ENCODE measurements around the gene NNAT. TPM values are rescaled to one million over a fixed set of nuclear protein-coding genes. Genes with fewer than 3 reads are reported as not detected.
A peak's percentile ranks its signal among the peaks of the same experiment; 100 is the strongest.
"Not testable (repeated sequence)": the region's sequence is repeated elsewhere in the genome, so short reads cannot be mapped to it uniquely, and the experiment has no call there.

The NNAT gene, protein sequence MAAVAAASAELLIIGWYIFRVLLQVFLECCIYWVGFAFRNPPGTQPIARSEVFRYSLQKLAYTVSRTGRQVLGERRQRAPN
- under 1 TPM in 1 of 2 experiments, not detected in 1; 0.48 TPM for total RNA-seq

DNA sequence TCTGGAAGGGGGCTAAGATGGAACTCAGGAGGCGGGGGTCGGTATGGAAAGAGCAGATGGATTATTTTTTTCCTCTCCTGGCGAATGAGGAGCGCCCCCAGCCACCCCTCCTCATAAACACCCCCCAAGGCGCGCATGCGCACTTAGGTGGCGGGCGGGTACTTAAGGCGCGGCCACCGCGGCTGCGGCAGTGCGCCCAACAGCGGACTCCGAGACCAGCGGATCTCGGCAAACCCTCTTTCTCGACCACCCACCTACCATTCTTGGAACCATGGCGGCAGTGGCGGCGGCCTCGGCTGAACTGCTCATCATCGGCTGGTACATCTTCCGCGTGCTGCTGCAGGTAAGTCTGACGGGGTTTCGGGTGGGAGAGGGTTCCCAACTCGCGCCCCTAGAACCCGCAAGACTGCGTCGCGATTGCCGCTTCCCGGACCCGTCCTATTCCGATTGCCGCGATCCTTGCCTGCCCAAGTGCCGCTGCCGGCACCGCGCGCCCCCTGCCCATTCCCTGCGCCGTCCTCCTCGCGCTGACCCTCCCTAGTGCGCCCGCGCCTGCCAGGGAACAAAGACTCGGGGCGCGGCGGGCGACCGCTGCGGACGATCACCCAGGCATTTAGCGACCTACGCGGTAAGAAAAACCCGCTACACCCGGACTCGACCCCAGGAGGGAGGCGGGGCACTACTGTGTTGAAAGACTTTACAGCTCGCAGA is at the start of gene NNAT:
TSS of gene NNAT (plus strand) at position 190 of the 711 bp plus-strand sequence. CDS start at position 272, 82 bp downstream.
- Mint-ChIP-seq H3K36me3 (peaks cover 12% of the 10 kb centered on the region), H3K4me3 (peak within 1 kb of the TSS; percentile 42), H3K27ac (no peak within 1 kb of the TSS), H3K9me3 (no peaks in the 10 kb centered on the region), H3K27me3 (no peaks in the 10 kb centered on the region), H3K4me1 (ENCODE audit: low read depth) (peaks cover 35% of the 10 kb centered on the region)
- DNase-seq = no peak
- ChIA-PET CTCF (interaction anchor here (1.1 kb wide), 1 partner anchor 59 kb away, joined by 3 read pairs; no protein-coding TSS in a partner anchor), POLR2A (no interaction called here)
- intact Hi-C loops (cut with micrococcal nuclease) = no loop called here

DNA sequence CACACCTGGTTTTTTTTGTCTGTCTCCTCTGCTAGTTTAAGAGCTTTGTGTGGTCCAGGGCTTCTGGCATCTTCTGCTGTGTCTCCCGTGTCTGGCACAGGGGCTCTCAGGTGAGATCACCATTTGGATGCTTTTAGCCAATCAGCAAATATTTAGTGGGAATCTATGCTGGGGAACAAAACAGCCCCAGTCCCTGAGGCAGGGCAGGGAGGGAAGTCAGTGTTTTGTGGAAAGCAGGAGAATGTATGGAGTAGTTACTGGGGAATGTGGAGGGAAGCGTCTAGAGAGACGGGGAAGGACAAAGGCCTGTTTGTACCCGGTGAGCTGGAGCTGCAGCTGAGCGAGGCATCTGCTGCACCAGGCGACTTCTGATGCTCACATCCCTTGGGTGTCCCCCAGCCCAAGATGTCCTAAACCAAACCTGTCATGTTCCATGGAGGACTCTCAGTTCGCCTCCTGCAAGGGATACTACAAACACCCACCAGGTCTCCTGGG is 49.3 kb upstream of the NNAT start:
- Mint-ChIP-seq H3K9me3 (no peaks in the 10 kb centered on the region), H3K27ac (no peak overlapping the region), H3K4me1 (ENCODE audit: low read depth) (no peaks in the 10 kb centered on the region), H3K27me3 (peaks cover 4% of the 10 kb centered on the region), H3K36me3 (no peaks in the 10 kb centered on the region), H3K4me3 (no peak overlapping the region)
- CTCF ChIA-PET = no interaction called here
- POLR2A ChIA-PET = no interaction called here
- intact Hi-C loops (cut with micrococcal nuclease) = no loop called here
- no peak for DNase-seq

DNA sequence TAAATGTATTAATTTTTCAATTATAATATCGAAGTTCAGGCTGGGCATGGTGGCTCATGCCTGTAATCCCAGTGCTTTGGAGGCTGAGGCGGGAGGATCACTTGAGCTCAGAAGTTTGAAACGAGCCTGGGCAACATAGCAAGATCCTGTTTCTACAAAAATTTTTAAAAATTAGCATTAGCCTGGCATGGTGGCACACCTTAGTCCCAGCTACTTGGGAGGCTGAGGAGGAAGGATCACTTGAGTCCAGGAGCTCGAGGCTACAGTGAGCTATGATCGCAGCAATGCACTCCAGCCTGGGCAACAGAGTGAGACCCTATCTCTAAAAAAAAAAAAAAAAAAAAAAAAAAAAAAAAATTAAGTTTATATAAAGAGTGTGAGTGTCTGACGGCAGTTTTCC is 48.6 kb upstream of the NNAT start:
- H3K9me3 Mint-ChIP-seq; H3K4me1 Mint-ChIP-seq (ENCODE audit: low read depth); H3K36me3 Mint-ChIP-seq; CTCF ChIA-PET; H3K4me3 Mint-ChIP-seq; DNase-seq; intact Hi-C loops (cut with micrococcal nuclease); H3K27me3 Mint-ChIP-seq; POLR2A ChIA-PET; H3K27ac Mint-ChIP-seq: not testable (repeated sequence)

DNA sequence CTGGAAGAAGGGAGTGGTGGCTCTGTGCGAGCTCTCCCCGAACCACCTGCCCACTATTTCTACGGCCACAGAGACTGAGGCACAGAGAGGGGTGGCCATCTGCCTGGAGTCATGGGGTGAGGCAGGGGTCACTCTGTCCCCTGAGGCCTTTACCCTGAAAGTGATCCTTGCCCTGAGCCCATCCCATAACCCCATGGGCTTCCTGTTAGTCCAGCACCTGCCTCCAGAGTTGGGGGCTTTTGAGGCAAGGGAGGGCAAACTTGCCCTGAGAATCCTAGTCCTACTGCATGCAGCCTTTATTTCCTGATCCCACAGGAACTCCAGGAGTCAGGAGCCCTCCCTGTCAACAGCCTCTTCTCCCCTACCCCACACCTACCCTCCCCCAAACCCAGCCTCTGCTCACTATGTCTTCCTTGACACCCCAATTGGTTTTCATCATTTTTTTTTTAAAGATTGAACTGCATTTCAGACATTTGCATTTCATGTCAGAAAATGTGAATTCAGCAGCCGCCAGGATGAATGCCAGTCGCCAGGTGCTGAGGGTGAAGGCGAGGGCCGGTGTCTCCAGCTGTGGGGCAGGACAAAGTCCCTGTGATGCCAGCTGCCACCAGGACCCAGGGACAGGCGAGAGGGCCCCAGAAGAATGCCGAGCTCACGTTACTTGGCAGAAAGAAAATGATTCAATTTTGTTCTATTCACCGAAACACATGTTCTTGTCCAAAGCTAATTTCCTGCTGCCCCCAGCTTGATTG is 47.6 kb upstream of the NNAT start:
- DNase-seq = no peak
- ChIA-PET POLR2A (no interaction called here), CTCF (no interaction called here)
- no peak overlapping the region for H3K4me3 Mint-ChIP-seq
- no peak overlapping the region for H3K27ac Mint-ChIP-seq
- H3K9me3 Mint-ChIP-seq = no peaks in the 10 kb centered on the region
- H3K4me1 Mint-ChIP-seq (ENCODE audit: low read depth) = no peaks in the 10 kb centered on the region
- intact Hi-C loops (cut with micrococcal nuclease) = no loop called here
- peaks cover 5% of the 10 kb centered on the region for H3K27me3 Mint-ChIP-seq
- no peaks in the 10 kb centered on the region for H3K36me3 Mint-ChIP-seq

DNA sequence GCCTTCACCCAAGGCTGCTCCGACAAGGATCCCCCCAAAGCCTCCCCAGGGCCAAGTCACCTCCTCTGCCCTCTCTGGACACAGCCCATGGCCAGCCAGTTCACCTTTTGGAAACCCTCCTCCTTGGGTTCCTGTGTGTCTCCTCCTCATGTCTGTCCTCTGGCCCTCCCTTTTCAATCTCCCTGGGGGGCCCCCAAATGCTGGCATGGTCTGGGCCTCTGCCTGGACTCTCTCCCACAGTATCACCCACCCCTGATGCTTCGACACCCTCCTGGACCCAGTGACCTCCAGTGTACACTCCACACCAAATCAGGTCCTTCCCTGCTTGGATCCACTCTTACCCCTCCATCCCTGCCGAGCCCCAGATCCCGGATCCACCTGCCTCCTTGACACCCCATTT is 46.7 kb upstream of the NNAT start:
- ChIA-PET CTCF (no interaction called here), POLR2A (no interaction called here)
- H3K27me3 Mint-ChIP-seq = peaks cover 3% of the 10 kb centered on the region
- H3K4me3 Mint-ChIP-seq = no peak overlapping the region
- no peaks in the 10 kb centered on the region for H3K4me1 Mint-ChIP-seq (ENCODE audit: low read depth)
- H3K9me3 Mint-ChIP-seq = no peaks in the 10 kb centered on the region
- no peaks in the 10 kb centered on the region for H3K36me3 Mint-ChIP-seq
- no peak for DNase-seq
- no peak overlapping the region for H3K27ac Mint-ChIP-seq
- intact Hi-C loops (cut with micrococcal nuclease) = no loop called here

DNA sequence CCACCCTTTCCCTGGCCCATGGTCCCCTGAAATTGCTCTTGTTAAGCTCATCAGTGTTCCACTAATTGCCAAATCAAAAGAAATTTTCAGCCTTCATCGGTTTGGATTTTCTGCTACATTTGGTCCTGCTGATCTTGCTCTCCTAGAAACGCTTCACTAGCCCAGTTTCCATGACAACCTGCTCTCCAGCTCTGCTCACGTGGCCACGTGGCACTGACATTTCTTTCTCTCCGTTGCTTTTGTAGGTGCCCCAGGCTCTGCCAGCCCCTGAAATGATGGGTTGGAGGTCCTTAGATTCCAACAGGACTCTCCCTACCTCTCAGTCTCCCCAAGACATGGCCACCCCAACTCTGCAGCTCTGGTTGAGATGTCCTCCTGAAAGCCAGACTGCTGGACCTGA is 45.8 kb upstream of the NNAT start:
- no peaks in the 10 kb centered on the region for H3K36me3 Mint-ChIP-seq
- intact Hi-C loops (cut with micrococcal nuclease) = no loop called here
- CTCF ChIA-PET = no interaction called here
- DNase-seq = no peak
- no peak overlapping the region for H3K4me3 Mint-ChIP-seq
- H3K27ac Mint-ChIP-seq = no peak overlapping the region
- no peaks in the 10 kb centered on the region for H3K4me1 Mint-ChIP-seq (ENCODE audit: low read depth)
- POLR2A ChIA-PET = no interaction called here
- H3K9me3 Mint-ChIP-seq = no peaks in the 10 kb centered on the region
- peaks cover 3% of the 10 kb centered on the region for H3K27me3 Mint-ChIP-seq

DNA sequence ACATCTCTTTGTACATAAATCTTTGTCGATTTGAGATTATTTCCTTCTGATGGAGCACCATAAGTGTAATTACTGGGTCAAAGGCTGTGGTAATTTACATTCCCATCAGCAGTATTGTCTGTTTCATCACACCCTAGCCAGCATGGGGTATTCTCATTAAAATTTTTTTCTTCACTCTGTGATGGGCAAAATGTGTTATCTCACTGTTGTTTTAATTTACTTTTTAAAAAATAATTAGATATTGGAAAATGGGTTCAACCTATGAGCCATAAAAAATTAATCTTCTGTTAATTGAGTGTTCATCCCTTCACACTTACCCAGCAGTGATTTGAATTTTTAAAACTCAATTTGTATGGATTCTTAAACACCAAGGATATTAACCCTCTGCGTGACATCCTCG is 44.0 kb upstream of the NNAT start:
- peaks cover 8% of the 10 kb centered on the region for H3K27me3 Mint-ChIP-seq
- intact Hi-C loops (cut with micrococcal nuclease) = no loop called here
- POLR2A ChIA-PET = no interaction called here
- no peak overlapping the region for H3K4me3 Mint-ChIP-seq
- no peaks in the 10 kb centered on the region for H3K36me3 Mint-ChIP-seq
- H3K4me1 Mint-ChIP-seq (ENCODE audit: low read depth) = no peaks in the 10 kb centered on the region
- H3K27ac Mint-ChIP-seq = no peak overlapping the region
- H3K9me3 Mint-ChIP-seq = no peaks in the 10 kb centered on the region
- CTCF ChIA-PET = no interaction called here
- DNase-seq = no peak

DNA sequence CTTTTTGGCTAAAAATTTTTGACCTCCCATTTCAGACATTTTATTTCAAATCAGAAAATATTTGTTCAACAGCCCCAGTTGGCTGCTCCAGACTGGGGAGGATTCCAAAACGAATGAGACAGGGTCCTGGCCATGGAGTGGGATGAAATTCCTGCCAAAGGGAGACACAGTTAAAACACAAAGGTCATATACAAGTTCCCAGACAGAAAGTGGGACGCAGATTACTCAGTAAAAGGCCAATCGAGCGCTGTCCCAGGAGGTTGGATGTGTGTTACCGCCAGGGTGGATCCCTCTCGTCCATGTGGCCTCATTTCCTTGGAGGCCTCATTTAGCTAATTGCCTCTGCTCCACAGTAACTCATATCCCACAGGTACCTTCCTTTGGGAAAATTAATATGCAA is 41.8 kb upstream of the NNAT start:
- POLR2A ChIA-PET = no interaction called here
- Mint-ChIP-seq H3K36me3 (no peaks in the 10 kb centered on the region), H3K27me3 (peaks cover 8% of the 10 kb centered on the region), H3K27ac (no peak overlapping the region), H3K4me3 (no peak overlapping the region), H3K4me1 (ENCODE audit: low read depth) (peaks cover under 1% of the 10 kb centered on the region), H3K9me3 (no peaks in the 10 kb centered on the region)
- CTCF ChIA-PET = no interaction called here
- no peak for DNase-seq
- intact Hi-C loops (cut with micrococcal nuclease) = no loop called here

DNA sequence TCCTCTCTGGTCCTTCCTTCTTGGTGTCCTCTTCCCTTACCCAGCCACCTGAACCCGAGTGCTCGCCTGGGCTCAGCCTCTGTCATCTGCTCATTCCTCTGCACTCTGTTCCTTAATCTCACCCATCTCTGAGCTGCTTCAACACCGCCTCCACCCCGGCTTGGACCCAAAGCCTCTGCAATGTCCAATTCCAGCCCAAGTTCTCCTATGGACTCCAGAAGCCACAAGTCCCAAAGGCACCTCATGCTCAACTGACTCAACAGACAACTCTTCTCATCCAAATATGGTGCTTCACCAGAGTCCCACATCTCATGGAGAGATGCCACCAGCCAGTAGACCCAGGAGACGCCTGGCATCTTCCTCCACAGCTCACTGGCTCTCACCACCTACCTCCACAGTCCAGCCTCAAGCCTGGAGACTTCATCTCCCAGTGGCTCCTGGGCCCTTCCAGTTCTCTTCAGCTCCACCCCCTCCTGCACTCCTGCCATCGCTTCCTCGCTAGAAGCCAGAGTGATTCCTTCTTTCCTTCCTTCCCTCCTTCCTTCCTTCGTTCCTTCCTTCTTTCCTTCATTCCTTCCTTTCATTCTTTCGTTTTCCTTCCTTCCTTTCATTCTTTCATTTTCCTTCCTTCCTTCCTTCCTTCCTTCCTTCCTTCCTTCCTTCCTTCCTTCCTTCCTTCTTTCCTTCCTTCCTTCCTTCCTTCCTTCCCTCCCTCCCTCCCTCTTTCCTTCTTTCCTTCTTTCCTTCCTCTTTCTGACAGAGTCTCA is 40.9 kb upstream of the NNAT start:
- ChIA-PET CTCF (no interaction called here), POLR2A (interaction anchor here (0.7 kb wide), 1 partner anchor 1252 kb away, joined by 3 read pairs; no protein-coding TSS in a partner anchor)
- Mint-ChIP-seq H3K36me3 (no peaks in the 10 kb centered on the region), H3K4me3 (no peak overlapping the region), H3K9me3 (no peaks in the 10 kb centered on the region), H3K4me1 (ENCODE audit: low read depth) (peaks cover 2% of the 10 kb centered on the region), H3K27me3 (peaks cover 8% of the 10 kb centered on the region), H3K27ac (no peak overlapping the region)
- intact Hi-C loops (cut with micrococcal nuclease) = no loop called here
- no peak for DNase-seq

DNA sequence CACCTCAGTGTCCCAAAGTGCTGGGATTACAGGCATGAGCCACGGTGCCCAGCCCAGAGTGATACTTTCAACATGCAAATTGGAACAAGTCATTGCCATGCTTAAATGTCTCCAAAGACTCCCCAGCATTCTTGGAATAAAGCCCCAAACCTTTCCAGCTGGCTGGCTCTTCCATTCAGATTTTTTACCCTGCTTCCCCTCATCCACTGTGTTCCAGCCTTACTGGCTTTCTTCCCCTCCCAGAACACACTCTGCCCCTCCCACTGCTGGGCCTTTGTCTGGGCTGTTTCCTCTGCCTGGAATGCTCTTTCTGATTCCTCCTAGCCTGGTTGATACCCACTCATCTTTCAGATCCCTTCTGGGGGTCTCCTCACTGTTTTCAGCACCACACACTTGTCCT is 40.1 kb upstream of the NNAT start:
- intact Hi-C loops (cut with micrococcal nuclease) = no loop called here
- Mint-ChIP-seq H3K27ac (no peak overlapping the region), H3K36me3 (no peaks in the 10 kb centered on the region), H3K27me3 (peaks cover 8% of the 10 kb centered on the region), H3K4me3 (no peak overlapping the region), H3K4me1 (ENCODE audit: low read depth) (peaks cover 2% of the 10 kb centered on the region), H3K9me3 (no peaks in the 10 kb centered on the region)
- POLR2A ChIA-PET = interaction anchor here (0.7 kb wide), 1 partner anchor 1253 kb away, joined by 3 read pairs; no protein-coding TSS in a partner anchor
- no peak for DNase-seq
- CTCF ChIA-PET = no interaction called here

DNA sequence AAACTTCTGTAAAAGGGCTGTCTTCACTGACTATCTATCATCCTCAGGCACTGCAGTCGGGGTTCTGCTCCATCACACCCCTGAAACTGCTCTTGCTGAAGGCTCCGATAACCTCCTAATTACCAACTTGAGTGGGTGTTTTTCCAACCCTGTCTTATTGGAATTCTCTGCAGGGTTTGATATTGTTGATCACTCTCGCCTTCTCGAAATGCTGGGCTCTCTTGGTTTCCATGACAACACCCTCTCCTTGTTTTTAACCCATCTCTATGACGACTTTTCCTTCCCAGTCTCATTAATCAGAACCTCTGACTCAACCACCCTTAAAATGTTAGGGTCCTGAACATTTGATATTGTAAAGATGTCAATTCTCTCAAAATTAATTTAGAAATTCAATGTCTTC is 39.4 kb upstream of the NNAT start:
- Mint-ChIP-seq H3K27ac (no peak overlapping the region), H3K27me3 (peaks cover 8% of the 10 kb centered on the region), H3K4me3 (no peak overlapping the region), H3K4me1 (ENCODE audit: low read depth) (peaks cover 2% of the 10 kb centered on the region), H3K9me3 (no peaks in the 10 kb centered on the region), H3K36me3 (no peaks in the 10 kb centered on the region)
- no peak for DNase-seq
- ChIA-PET POLR2A (no interaction called here), CTCF (no interaction called here)
- intact Hi-C loops (cut with micrococcal nuclease) = no loop called here

DNA sequence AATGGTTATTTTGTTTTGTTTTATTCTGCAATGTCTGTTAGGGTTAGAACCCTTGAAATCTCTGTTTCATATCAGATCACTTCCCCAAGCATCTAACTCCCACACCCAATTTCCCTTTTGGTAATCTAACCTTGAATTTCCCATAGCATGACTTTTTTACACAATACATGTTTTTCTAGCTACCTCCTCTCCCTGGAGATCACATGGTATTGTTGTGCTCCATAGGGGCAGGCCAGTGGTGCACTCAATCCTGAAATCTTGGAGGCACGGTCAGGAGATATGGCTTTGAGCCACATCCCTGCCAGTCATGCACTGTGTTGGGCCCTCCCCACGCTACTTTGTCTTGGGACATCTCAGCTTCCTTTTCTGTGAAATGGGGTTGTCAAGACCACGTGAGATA is 36.7 kb upstream of the NNAT start:
- intact Hi-C loops (cut with micrococcal nuclease) = no loop called here

More for the DNA sequence above, 36.7 kb upstream of the NNAT start:
- Mint-ChIP-seq H3K27me3 (peaks cover 6% of the 10 kb centered on the region), H3K36me3 (no peaks in the 10 kb centered on the region), H3K4me1 (ENCODE audit: low read depth) (peaks cover 2% of the 10 kb centered on the region), H3K9me3 (no peaks in the 10 kb centered on the region), H3K4me3 (no peak overlapping the region), H3K27ac (no peak overlapping the region)
- ChIA-PET CTCF (no interaction called here), POLR2A (no interaction called here)
- DNase-seq = no peak
